Parietal lobe (tissue), 2 donors: Measurements from ENCODE around the gene TAS2R30. TPM values are rescaled to one million over a fixed set of nuclear protein-coding genes. Genes with fewer than 3 reads are reported as not detected.

Experiments
- small RNA-seq: library from RNA; depleted of rRNA; stranded (forward); fragments of <200 nt; gene quantifications from one replicate; pipeline ENCODE3, GENCODE V24; 2014; ENCODE audit warnings: low replicate concordance
- total RNA-seq: library from RNA; depleted of rRNA; stranded (reverse); fragments of >200 nt; gene quantifications from one replicate; pipeline ENCODE4 v1.2.3, GENCODE V29; 2014

TAS2R30 gene
- 55.7 TPM for total RNA-seq

GRCh38 chr12:11134305-11134704 lies at the start of gene TAS2R30:
Gene TAS2R30 (minus strand): TSS chr12:11134644. CDS start chr12:11134244, 400 bp downstream.

GRCh38 chr12:11171145-11171968 lies 36.9 kb upstream of the TAS2R30 start, which contains the start of gene SMIM10L1:
Gene SMIM10L1 (plus strand): TSS chr12:11171194. CDS start chr12:11171357, 163 bp downstream.

GRCh38 chr12:11092128-11092527 lies 42.3 kb downstream of the TAS2R30 start, which contains the start of gene TAS2R43:
Gene TAS2R43 (minus strand): TSS chr12:11092313. CDS start chr12:11092229, 84 bp downstream.

Small RNA genes lying within 50 kb of the gene (small RNA-seq; reads per million reads assigned to genes)
- gene AC018630.1, result not detected

Other genes with a start within 250 kb of the TAS2R30 start
- 25.0 TPM for gene TAS2R13, start 225.1 kb downstream of the TAS2R30 start, total RNA-seq
- 2.8 TPM for gene PRH2, start 205.4 kb downstream of the TAS2R30 start, total RNA-seq
- gene TAS2R14, start 195.4 kb downstream of the TAS2R30 start, total RNA-seq, result 30.4 TPM
- gene TAS2R50, start 147.7 kb downstream of the TAS2R30 start, total RNA-seq, result 26.3 TPM
- gene TAS2R20, start 136.3 kb downstream of the TAS2R30 start, total RNA-seq, result 26.0 TPM
- gene TAS2R19, start 112.0 kb downstream of the TAS2R30 start, total RNA-seq, result 41.9 TPM
- gene TAS2R31, start 103.2 kb downstream of the TAS2R30 start, total RNA-seq, result 46.6 TPM
- gene TAS2R46, start 72.3 kb downstream of the TAS2R30 start, total RNA-seq, result 14.4 TPM
- gene TAS2R43, start 42.3 kb downstream of the TAS2R30 start, total RNA-seq, result 31.9 TPM
- 9.7 TPM for gene SMIM10L1, start 36.5 kb upstream of the TAS2R30 start, total RNA-seq
- gene TAS2R42, start 52.3 kb upstream of the TAS2R30 start, total RNA-seq, result not detected
- gene PRB3, start 135.1 kb upstream of the TAS2R30 start, total RNA-seq, result not detected
- not detected for gene PRB4, start 175.8 kb upstream of the TAS2R30 start, total RNA-seq